DND-41 (cell line): ENCODE measurements around the gene IL26.

Source experiments
- ATAC-seq: fragments of 200-7000 bp; cut with Tn5 transposase; 3 replicates; pipeline ENCODE4 v1.9.1; 2021; ENCODE audit warnings: low read depth; ENCODE audit not compliant: insufficient read depth
- DNase-seq: peaks from one replicate; pipeline ENCODE4 v3.0.0-alpha.2; 2020
- H2AFZ ChIP-seq: 2 replicates; pipeline ENCODE4 v1.6.0; 2012; ENCODE audit warnings: low read depth, low read length
- H3K27ac ChIP-seq: 2 replicates; pipeline ENCODE4 v1.5.1; 2012; ENCODE audit warnings: low read length, inconsistent platforms
- H3K27me3 ChIP-seq: fragments of 200-600 bp; sonication (generic); 2 replicates; pipeline ENCODE4 v1.6.0; 2012; ENCODE audit warnings: low read length, mild to moderate bottlenecking, inconsistent platforms; ENCODE audit not compliant: insufficient read depth, poor library complexity
- H3K36me3 ChIP-seq: 2 replicates; pipeline ENCODE4 v1.5.1; 2012; ENCODE audit warnings: low read length, inconsistent platforms; ENCODE audit not compliant: insufficient read depth
- H3K4me1 ChIP-seq: 2 replicates; pipeline ENCODE4 v1.5.1; 2012; ENCODE audit warnings: mild to moderate bottlenecking, low read length; ENCODE audit not compliant: insufficient read depth
- H3K4me2 ChIP-seq: 2 replicates; pipeline ENCODE4 v1.6.0; 2012; ENCODE audit warnings: mild to moderate bottlenecking, moderate library complexity, low read length, inconsistent platforms; ENCODE audit not compliant: insufficient read depth
- H3K4me3 ChIP-seq, 2 experiments: fragments of 200-600 bp in 1 of 2; shearing (Covaris generic) in 1 of 2; 2 replicates each; pipeline ENCODE4 v1.5.1; 2012 to 2016; ENCODE audit warnings: inconsistent platforms in 2 of 2, low read length in 2 of 2, mild to moderate bottlenecking in 2 of 2, low read depth in 1 of 2, moderate library complexity in 1 of 2
- H3K79me2 ChIP-seq: 2 replicates; pipeline ENCODE4 v1.6.0; 2012; ENCODE audit warnings: low read length, inconsistent platforms; ENCODE audit not compliant: insufficient read depth
- H3K9ac ChIP-seq: 2 replicates; pipeline ENCODE4 v1.6.0; 2012; ENCODE audit warnings: low read depth, mild to moderate bottlenecking, inconsistent platforms, low read length, moderate library complexity
- H3K9me3 ChIP-seq: 2 replicates; pipeline ENCODE4 v1.5.1; 2012; ENCODE audit warnings: low read length, moderate library complexity, mild to moderate bottlenecking, inconsistent platforms; ENCODE audit not compliant: insufficient read depth, severe bottlenecking
- H4K20me1 ChIP-seq: 2 replicates; pipeline ENCODE4 v1.6.0; 2012; ENCODE audit warnings: low read length; ENCODE audit not compliant: insufficient read depth
- EZH2 ChIP-seq: IDR thresholded peaks from 3 replicates; pipeline ENCODE4 v1.6.1; 2012; ENCODE audit warnings: borderline replicate concordance, low read depth, mild to moderate bottlenecking, moderate library complexity, low read length, inconsistent platforms; ENCODE audit not compliant: severe bottlenecking
- TF ChIP-seq, protein P1 (sequence below): IDR thresholded peaks from 2 replicates; pipeline ENCODE4 v1.5.1; 2012; ENCODE audit warnings: borderline replicate concordance, low read length, moderate library complexity, mild to moderate bottlenecking; ENCODE audit not compliant: poor library complexity, severe bottlenecking; ENCODE audit errors: extremely low read depth

Gene IL26

DNA sequence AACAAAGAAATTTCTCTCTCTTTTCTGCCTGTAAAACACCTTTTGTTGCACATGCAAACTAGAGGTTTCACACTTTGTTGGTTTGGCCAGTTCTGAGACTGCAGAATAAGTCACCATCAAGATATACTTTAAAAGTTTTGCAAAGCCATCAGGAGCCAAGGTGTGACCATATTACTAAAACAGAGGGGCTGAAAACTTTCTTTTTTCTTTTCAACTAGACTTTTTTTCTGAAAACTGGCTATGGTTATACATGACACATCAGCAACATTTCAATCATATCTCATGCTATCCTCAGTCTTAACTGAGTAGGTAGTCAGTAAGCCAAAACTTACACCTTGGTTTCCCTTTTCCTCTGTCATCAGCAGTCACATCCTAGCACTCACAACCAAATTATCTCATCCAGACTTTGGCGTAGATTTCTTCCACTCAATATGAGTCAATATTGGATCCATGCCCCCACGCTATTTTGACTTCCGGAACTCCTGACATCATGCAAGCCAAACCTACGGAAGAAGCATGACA is 62.0 kb downstream of the IL26 start:
- H3K36me3 ChIP-seq = no peaks in the 10 kb centered on the region
- H3K27me3 ChIP-seq = no peaks in the 10 kb centered on the region
- no peak overlapping the region for H2AFZ ChIP-seq
- no peak overlapping the region for H3K4me2 ChIP-seq
- H3K9ac ChIP-seq = no peak overlapping the region
- no peaks in the 10 kb centered on the region for H4K20me1 ChIP-seq
- no peaks in the 10 kb centered on the region for H3K9me3 ChIP-seq
- no peak overlapping the region for H3K27ac ChIP-seq
- H3K4me1 ChIP-seq = no peaks in the 10 kb centered on the region
- ATAC-seq (no peak), DNase-seq (no peak)
- TF ChIP-seq, protein P1, sequence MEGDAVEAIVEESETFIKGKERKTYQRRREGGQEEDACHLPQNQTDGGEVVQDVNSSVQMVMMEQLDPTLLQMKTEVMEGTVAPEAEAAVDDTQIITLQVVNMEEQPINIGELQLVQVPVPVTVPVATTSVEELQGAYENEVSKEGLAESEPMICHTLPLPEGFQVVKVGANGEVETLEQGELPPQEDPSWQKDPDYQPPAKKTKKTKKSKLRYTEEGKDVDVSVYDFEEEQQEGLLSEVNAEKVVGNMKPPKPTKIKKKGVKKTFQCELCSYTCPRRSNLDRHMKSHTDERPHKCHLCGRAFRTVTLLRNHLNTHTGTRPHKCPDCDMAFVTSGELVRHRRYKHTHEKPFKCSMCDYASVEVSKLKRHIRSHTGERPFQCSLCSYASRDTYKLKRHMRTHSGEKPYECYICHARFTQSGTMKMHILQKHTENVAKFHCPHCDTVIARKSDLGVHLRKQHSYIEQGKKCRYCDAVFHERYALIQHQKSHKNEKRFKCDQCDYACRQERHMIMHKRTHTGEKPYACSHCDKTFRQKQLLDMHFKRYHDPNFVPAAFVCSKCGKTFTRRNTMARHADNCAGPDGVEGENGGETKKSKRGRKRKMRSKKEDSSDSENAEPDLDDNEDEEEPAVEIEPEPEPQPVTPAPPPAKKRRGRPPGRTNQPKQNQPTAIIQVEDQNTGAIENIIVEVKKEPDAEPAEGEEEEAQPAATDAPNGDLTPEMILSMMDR = no peak
- no peak for TF ChIP-seq EZH2
- H3K4me3 ChIP-seq = no peak overlapping the region
- H3K79me2 ChIP-seq = no peaks in the 10 kb centered on the region

DNA sequence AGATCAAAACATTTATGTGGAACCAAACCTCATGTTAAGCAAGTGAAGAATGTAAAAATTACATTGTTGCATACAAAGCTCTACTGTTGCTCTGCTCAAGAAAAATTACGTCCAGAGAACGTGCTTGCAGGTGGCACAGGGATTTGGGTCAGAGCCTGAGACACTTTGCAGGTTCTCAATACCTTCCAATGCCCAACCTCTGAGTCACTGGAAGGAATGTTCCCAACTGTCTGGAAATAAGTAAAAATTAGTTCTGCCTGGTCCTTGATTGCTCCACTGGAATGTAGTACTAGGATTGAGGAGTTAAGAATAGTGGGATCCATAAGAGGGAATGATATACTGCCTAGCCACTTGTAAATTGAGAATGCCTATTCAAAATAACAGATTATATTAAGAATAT is 63.2 kb downstream of the IL26 start:
- no peaks in the 10 kb centered on the region for H3K79me2 ChIP-seq
- H3K4me2 ChIP-seq = no peak overlapping the region
- no peak overlapping the region for H3K4me3 ChIP-seq
- no peak for TF ChIP-seq EZH2
- TF ChIP-seq, protein P1 = no peak
- no peak overlapping the region for H2AFZ ChIP-seq
- H3K9ac ChIP-seq = no peak overlapping the region
- no peak overlapping the region for H3K27ac ChIP-seq
- no peaks in the 10 kb centered on the region for H3K27me3 ChIP-seq
- ATAC-seq = no peak
- no peak for DNase-seq
- no peaks in the 10 kb centered on the region for H3K4me1 ChIP-seq
- no peaks in the 10 kb centered on the region for H3K36me3 ChIP-seq
- no peaks in the 10 kb centered on the region for H3K9me3 ChIP-seq
- no peaks in the 10 kb centered on the region for H4K20me1 ChIP-seq

DNA sequence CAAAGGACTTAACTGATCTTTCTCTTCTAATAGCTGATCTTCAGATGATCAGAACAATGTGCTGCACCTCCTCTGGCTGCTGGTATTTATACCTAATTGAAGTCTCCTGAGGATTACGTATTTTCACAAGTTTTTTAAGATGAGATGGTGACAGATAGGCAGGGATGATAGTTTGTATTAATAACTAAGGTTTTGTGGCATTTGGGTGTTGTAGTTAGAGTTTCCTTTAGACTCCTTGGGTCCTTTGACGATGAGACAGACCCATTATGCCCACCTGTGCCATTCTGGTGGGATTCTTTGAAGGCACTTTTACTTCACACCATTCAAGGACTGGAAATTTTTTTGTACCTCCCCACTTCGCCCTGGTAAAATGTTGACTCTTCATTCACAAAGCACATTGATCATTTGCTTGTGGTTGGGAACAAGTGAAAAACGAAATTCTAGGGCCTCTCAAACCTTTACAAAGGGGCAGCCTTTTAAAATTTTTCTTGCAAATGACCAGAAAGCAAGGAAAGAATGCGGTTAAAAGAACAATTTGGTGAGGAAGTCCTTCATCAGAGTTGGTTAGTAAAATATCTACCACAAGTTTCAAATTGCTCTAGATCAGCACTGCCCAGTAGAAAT is 65.8 kb downstream of the IL26 start, which contains the start of gene IFNG:
Gene IFNG, minus strand, starts transcription at position 60 of the 624 bp plus-strand sequence. CDS start 125 bp downstream, outside the sequence.
- Histone ChIP-seq H3K27ac (no peak within 1 kb of the TSS), H3K4me3 (no peak within 1 kb of the TSS), H3K9me3 (no peaks in the 10 kb centered on the region), H3K9ac (no peak within 1 kb of the TSS), H3K4me2 (no peak within 1 kb of the TSS), H3K79me2 (no peaks in the 10 kb centered on the region), H3K4me1 (no peaks in the 10 kb centered on the region), H2AFZ (no peak within 1 kb of the TSS), H3K27me3 (no peaks in the 10 kb centered on the region), H3K36me3 (no peaks in the 10 kb centered on the region), H4K20me1 (no peaks in the 10 kb centered on the region)
- no peak for DNase-seq
- no peak for ATAC-seq
- TF ChIP-seq EZH2 = no peak
- TF ChIP-seq, protein P1 = no peak
